LHCN-M2 (cell line): ENCODE measurements around the gene OSBPL8. TPM values are rescaled to one million over a fixed set of nuclear protein-coding genes. Genes with fewer than 3 reads are reported as not detected.

Source experiments
- DNase-seq: peaks from one replicate; pipeline ENCODE4 v3.0.0-alpha.2; 2012; ENCODE audit warnings: low read depth
- total RNA-seq: library from RNA; depleted of rRNA; stranded (reverse); fragments of >200 nt; gene quantifications from 2 replicates; pipeline ENCODE4 v1.2.3, GENCODE V29; 2014

Gene OSBPL8
- total RNA-seq, 1 experiment from 2014 or later: 56.8 TPM

DNA sequence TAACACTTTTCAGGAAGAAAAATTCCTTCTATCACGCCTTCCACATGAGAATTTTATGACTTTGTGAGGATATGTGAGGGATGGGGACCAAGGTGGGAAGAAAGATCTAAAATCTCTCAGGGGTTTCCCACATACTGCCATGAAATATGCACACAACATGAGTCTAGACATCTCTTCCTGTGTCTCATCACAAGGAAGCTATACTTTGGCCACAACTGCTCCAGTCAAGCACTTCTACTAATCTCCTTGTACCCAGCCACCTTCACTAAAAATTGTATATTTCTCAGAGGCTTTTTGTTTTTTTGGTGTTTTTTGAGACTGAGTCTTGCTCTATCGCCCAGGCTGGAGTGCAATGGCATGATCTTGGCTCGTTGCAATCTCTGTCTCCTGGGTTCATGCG lies 3.2 kb downstream of the OSBPL8 start:
- DNase-seq: no peak

DNA sequence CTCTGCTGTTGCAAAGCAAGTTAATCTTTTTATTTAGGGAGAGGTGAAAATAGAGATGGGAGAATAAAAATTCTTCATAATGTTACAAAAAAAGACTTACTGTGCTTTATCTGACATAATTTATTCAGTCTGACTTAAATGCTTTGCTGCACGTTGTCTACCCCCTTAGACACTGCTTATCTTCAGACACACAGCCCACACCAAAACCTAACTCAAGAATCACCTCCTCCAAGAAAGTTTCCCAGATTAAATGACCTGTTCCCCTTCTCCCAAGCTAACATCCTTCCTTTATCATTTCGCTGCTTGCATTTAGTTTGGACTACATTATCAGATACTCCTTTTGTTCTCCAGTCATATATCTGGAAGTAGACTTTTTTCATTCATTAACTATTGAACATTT lies 3.8 kb downstream of the OSBPL8 start:
- no peak for DNase-seq

DNA sequence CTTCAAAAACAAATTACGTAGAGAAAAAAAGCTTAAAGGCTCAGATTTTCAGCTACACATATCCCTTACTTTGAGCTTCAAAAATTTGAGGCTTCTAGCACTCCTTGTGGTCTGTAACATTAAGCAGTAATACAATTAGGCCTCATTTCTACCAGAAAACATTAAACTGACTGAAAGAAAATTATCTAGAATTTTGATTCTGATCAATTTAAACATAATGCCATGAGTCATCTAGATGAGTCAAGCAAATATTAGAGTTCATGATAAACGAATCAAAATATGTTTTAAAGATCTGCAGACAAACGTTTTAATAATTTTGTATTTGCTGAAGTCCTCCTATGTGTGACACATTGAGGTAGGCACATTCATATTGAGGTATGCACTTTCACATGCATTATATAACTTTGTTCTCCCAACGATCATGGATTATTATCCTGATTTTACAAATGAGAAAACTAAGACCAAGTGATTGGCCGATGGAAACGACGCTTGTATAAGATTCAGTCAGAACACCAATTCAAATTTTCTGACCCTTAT lies 4.3 kb downstream of the OSBPL8 start:
- DNase-seq: no peak

DNA sequence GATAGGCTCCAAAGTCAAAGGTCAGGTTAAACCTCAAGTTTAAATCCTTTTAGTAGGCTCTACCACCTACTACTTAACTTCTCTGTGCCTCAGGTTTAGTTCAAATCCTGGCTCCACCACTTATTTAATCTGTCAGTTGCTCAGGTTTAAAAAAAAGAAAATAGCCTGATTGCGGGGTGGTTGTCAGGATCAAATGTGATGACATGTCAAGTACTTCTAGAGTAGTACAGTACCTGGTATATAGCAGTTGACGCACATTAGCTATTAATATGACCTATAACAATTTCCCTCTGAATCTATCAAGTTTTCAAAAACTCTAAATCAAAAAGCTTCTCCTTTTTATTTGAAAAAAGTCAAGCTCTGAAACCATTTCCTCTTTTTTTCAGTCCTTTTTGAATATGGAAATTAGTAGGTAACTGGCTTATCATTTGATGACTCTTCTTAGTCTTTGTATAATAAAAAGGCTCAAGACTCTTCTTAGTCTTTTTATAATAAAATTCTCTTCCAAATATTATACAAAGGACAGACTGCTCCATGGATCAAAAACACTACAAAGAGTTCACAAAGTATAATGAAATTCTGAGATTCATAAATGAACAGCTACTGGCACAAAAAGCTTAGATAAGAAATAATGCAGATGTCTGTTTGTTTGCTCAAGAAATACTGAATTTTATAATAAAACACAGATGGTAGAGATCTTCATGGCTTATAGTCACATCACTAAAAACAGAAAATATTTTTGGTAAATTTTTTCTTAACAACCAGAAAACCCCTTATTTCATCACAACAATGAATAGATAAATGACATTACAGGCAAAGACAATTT lies 5.0 kb downstream of the OSBPL8 start:
- DNase-seq: no peak

DNA sequence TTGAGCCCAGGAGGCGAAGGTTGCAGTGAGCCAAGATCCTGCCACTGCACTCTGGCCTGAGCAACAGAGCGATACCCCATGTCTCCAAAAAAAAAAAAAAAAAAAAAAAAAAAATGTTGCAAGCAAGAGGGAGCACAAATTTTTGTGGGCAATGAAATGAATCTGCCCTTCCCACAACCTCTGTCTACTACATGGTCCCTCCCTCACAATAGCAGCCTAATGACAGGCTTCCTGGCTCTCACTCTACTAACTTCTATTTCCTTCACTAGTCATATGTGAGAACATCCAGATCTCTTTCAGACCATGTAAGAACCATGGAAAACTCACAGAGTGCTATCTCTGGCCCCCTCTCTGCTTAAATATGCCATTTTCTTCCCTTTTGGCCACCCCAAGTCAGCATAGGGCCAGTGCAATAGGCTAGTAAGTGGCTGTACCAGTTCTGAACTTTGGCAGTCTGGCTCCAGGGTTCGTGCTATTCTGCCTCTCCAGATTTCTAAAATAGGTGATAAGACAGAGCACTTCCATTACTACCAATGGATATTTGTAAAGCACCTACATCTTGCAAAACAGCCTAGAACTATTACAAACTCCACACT lies 7.1 kb downstream of the OSBPL8 start:
- peak; percentile 35 for DNase-seq

DNA sequence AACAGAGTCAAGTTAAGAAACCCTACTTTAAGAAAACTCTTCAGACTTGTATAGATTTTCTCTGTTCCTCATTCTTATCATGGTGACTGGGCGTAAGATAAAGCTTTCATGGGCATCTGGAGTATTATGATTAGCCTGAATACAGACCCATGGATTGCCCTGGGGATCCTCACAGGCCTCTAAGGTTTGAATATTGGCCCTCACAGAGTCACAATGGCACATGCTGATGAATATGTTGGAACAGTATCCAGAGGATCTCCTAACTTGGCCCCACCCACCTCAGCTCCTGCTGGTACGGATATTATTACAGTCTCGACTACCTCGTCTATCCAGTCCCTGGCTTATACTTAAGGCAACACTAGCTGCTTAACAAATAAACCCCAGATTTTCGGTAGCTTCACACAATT lies 8.1 kb downstream of the OSBPL8 start:
- no peak for DNase-seq

DNA sequence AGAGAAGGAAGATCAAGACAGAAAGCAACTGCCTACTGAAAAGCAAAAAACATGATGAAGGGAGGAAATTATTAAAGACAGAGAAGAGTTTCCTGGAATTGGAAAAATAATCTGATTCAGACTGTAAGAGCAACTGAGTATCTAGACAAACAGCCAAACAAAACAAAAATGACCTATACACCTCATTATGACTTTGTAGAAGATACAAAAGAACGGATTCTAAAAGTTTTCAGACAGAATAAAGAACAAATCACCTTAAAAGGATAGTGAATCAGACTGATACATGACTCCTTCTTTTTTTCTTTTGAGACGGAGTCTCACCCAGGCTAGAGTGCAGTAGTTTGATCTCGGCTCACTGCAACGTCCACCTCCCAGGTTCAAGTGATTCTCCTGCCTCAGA lies 10.4 kb downstream of the OSBPL8 start:
- DNase-seq: peak; percentile 40

DNA sequence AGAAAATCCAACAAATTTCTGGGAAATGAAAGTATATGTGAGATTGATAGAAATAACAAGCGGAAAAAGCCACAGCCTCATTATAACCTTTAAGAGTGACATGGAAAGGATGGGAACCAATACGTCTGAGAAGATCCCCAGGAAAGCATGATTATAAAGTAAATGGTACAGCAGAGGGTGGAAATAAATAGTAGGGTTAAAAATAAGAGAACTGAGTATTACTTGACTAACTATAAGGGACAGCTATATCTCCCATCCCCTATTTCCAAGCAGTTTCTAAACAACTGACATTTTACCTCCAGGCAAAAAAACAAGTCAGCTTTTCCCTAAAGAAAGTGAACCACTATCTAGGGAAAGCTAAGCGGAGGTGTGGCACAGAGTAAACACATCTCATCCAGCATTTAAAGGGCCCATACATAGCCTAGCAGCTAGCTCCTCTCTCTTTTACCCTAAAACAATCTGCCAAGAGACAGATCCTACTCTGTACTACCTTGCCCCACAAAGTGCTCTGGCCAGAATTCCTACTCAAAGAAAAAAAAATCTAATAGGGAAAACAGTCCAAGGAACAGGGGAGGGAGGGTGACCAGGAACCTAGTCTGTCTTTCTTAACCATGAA lies 11.2 kb downstream of the OSBPL8 start:
- DNase-seq: no peak

DNA sequence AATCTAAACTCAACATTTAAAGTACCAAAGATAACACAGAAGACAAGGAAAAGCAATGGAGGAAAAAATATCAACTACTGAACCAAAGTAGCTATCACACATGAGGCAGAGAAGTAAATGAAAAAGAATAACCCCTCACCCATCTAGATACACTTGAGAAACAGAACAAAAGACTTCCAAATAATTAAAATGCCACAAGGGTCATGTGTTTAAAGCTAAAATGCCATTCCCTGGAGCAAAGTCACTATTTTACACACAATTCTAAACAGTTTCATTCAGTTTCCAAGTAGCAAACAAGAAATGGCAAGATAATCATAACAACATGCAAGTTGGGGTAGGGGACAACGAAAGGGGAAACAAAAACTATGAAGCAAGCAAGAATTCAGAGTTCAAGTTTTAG lies 12.0 kb downstream of the OSBPL8 start:
- DNase-seq: no peak

DNA sequence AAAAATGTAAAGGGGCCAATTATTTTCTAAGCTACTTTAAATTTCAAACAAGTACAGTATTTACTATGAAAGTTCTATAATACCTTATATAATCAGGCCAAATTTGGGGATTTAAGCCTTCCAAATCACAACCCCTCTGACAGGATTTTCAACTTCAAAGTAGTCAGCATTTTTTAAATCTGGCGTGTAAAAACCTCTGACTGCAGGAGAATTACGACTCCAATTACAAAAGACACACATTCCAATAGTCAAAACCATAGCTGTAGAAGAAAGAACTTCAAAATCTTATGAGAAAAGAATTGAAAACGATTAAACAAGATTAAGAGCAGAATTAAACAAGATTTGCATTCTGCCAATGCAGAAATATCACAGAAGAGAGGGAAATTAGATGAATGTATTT lies 12.7 kb downstream of the OSBPL8 start:
- no peak for DNase-seq

DNA sequence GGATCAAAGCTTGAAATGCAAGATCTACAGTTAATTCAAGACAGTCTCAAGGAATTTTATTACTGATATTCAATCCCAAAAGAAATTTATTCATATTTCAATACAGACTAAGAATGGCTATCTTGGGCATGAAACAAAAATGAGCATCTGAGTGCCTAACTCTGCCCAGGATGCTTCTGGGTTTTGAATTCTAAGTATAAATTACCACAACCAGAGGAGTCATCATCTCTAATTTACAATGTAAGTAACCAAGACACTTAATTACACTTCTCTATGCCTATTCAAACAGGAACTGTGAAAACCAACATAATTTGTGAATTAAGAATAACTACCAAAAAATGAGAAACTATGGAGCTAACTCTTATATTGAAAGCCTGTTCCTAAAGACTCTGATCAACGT lies 14.1 kb downstream of the OSBPL8 start:
- no peak for DNase-seq

DNA sequence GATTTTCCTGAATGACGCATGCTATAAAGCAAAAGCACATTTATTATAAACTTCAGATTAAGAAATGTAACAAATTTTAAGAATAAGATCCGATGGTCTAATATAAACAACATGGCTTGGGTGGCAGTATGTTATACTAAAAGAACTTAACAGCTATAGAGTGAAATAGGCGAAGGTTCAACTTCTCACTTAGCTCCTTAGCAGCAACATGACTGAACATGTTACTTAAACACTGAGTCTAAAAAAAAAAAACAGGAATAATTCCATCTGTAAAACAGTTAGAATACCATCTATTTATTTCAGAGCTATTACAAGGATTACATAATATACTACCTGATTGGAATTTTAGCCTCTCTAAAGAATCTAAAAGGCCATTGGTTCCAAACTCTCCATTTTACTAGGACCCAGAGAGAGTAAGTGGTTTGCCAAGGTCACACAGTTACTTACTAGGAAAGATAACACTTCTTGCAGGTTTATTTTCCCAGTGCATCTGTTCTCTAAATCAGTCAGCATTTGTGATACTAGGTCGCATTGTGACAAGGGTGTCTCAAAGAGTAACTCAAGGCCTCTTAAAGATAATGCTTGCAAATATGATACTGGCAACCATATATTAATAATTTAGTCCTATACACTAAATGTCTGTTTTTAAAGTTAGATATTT lies 14.8 kb downstream of the OSBPL8 start:
- DNase-seq: no peak

DNA sequence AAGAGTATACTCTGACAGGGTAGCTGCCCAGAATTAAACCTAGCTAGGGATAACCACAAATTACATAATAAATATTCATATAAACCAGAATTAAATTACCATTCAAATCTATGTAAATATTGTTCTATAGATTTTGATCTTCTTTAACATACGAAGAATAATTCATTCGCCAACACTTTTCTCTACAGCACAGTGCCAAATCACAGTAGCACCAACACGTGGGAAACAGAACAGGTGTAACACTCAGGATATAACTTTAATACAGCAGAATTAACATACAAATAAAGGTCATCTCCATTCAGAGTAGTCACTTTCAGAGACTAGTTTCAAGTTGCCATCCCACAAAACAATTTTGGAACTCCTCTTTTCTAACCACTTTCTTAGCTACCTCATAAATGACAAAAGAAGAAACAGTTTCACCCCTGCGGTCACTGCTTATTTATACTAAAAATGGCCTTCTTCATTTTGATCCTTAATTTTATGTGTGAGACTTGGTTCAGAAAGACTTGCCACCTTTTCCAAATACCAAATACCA lies 15.7 kb downstream of the OSBPL8 start:
- no peak for DNase-seq

DNA sequence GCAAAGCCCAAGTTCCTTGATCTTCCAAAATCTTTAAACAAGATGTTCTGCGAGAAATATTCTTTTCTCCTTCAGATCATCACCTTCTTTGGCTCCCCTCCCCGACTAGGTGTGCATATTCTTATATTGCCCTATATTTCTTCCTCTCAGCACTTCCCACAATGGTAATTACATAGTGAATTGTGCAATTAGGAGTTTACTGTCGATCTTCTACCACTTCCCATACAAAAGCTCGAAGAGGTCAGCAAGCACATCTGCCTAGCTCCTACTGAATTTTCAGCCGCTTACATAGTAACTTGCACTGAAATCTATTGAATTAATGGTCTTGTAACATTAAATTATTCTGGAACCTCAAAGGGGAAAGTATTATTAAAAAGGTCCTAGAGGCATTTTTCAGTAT lies 16.7 kb downstream of the OSBPL8 start:
- no peak for DNase-seq

DNA sequence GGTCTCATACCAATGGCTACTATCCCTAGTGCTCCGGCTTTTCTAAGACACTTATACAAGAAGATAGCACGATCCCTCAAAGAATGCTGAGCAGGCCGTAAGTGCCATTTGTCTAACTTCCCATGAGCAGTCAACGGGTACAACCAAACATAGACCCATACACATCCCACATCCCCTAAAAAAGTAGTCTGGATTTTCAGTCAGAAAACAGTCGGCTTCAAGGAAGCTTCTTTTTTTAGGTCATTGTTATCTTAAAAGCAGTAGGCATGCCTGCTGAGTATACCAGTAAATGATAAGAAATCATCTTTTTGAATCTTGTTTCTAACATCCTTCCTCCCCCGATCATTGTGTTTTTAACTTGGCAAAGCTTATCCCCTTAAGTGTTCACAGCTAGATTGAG lies 19.8 kb downstream of the OSBPL8 start:
- no peak for DNase-seq

DNA sequence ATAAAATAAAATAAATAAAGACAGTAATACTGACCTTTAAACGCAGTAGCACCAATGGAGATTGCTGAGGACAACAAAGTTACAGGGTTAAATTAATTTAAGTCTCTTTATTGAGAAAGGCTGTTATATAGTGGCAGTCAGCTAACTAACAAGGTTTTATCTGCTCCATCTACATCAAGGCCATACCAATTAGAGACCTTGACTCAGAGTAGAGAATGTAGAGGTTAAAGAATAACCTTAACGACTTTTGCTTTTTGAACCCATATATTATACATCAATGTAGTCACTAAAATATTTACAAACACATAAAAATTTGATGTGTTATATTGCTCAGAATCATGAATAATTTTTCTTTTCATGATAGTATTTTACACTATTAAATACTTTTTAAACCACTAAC lies 21.6 kb downstream of the OSBPL8 start:
- no peak for DNase-seq

DNA sequence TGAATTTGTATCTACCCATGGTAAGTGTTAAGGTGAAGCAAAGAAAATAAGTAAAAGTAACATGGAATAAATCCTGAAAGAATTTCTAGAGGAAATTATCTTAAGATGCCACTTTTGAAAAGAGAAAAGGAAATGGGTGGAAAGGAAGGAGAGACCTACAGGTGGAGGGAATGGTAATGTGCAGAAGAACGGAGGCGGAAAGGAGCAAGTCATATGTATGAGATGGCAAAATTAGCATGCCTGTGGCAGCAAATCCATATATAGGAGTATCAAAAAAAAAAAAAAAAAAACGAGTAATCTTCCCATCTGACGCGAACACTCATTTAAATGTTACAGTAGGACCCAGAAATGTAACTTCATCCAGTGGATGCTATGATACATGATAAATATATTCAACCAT lies 23.0 kb downstream of the OSBPL8 start:
- no peak for DNase-seq

DNA sequence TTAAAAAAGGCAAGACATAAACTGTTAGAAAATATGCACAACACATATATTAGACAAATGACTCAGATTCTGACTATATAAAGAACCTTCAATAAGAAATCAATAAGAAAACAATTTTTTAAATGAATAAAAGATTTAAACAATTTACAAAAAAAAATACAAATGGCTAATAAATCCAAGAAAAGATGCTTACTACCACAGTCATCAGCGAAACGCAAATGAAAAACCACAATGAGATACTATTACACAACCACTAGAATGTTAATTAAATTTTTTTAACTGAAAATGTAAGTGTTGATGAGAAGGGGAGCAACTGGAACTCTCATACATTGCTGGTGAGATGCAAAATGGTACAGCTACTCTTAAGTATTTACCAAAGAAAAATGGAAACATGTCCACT lies 24.4 kb downstream of the OSBPL8 start:
- no peak for DNase-seq

DNA sequence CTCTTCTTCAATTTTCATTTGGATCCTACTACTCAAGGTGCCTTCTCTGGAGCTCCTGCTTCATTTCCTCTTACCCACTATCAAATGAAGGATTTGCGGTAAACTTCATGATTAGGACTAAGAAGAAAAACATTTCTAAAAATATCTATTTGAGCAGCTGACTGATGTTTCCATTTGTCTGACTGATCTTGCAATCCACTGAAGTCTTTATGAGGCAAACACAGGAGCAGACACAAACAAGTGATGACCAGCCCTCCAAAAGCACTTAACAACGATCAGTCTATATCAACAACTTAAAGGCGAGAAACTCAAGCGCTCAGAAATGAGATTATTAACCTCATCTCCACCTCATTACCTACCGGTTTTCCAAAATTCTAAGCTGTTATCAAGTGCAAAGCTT lies 26.2 kb downstream of the OSBPL8 start:
- peak; percentile 74 for DNase-seq

DNA sequence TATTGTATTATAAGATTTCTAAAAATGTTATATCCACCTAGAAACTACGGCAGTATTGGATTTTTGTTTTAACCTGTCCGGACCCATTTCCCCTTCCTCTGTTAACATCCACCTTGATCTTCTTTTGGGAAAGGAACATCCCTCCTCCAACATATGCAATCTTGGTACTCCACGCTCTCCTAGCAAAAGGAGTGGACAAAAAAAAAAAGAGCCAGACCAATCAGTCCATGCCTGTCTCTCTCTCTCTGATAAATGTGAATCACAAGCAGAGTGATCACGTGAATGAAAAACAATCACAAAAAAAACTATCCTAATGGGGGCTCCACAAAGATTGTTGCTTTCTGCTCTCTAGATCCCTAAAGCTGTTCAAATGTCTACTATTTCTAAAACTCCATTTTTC lies 27.1 kb downstream of the OSBPL8 start:
- no peak for DNase-seq

DNA sequence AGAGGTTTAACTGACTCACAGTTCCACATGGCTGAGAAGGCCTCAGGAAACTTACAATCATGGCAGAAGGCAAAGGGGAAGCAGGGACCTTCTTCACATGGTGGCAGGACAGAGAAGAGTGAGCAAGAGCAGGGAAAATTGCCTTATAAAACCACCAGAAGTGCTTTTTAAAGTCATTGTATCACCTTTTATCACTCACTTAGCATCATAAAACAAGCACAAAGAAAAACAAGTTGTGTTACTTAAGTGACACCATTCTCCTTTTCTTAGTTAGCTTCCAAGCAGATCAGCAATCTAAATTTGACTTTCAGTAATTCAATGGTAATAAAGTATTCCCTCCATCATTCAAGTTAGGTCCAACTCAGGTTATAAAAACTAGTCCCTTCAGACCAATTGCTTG lies 28.5 kb downstream of the OSBPL8 start:
- no peak for DNase-seq

DNA sequence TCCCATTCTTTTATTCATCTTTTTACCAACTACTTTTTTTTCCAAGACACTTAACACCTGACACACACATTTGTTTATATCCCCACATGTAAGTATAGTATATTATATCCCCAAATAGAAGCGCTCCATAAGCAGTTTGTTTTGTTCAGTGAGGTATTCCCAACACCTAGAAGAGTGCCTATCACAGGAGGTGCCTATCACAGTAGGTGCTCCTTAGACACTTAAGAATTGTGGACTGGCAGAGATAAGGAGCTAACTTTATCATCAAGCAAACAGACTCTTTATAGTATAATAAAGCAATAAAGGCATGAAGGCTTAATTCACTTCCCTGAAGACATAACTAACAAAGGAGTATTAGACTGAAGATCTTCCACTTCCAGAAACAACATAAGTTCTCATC lies 29.1 kb downstream of the OSBPL8 start:
- no peak for DNase-seq
